HCT116 (cell line): ENCODE results near the gene HYAL2. TPM values are rescaled to one million over a fixed set of nuclear protein-coding genes. Genes with fewer than 3 reads are reported as not detected.
"Not testable (repeated sequence)": the region's sequence is repeated elsewhere in the genome, so short reads cannot be mapped to it uniquely, and the experiment has no call there.

Experiments used
- ATAC-seq: fragments of 200-7000 bp; cut with Tn5 transposase; 2 replicates; pipeline ENCODE4 v1.9.1; 2020; ENCODE audit warnings: mild to moderate bottlenecking, moderate library complexity
- BruUV-seq: library from RNA; stranded (reverse); fragments of 400-500 nt; replicated peaks from 2 replicates; lab custom pipeline; 2021; lab: Mats Ljungman, UMichigan
- CTCF ChIA-PET: fragments of 300-600 bp; sonication (Branson Sonifier 250); formaldehyde crosslinking; loops from one replicate; lab custom pipeline; 2021; ENCODE audit warnings: antibody characterized with exemption; lab: Charles Lee
- POLR2A ChIA-PET: fragments of 300-600, 350-600 bp; sonication (Branson Sonifier 250); formaldehyde crosslinking; loops from one replicate; lab custom pipeline; 2021; ENCODE audit warnings: antibody characterized with exemption; lab: Charles Lee
- RAD21 ChIA-PET, 2 experiments: fragments of 300-600 bp; sonication (Branson Sonifier 250); formaldehyde crosslinking; loops; one replicate each; lab custom pipeline; 2023; ENCODE audit warnings: low total read pairs in 2 of 2; ENCODE audit not compliant: uncharacterized antibody in 2 of 2, unreplicated experiment in 2 of 2, low non-redundant PET in 1 of 2; lab: Charles Lee
- DNase-seq: peaks from one replicate; pipeline ENCODE4 v3.0.0-alpha.2; 2010; ENCODE audit warnings: low read depth, low spot score
- H2AFZ ChIP-seq: fragments of 200-600 bp; shearing (Covaris generic), sonication (generic); 2 replicates; pipeline ENCODE4 v1.6.1; 2017; ENCODE audit warnings: low read depth, mixed run types, mixed read lengths, antibody characterized with exemption, low read length; ENCODE audit not compliant: poor library complexity, severe bottlenecking
- H3K27ac ChIP-seq: 2 replicates; pipeline ENCODE4 v1.5.1; 2012; ENCODE audit warnings: low read depth, low read length
- H3K27me3 ChIP-seq: fragments of 200-600 bp; sonication (generic); 2 replicates; pipeline ENCODE4 v1.6.1; 2016; ENCODE audit warnings: mixed run types, low read length, mixed read lengths; ENCODE audit not compliant: insufficient read depth
- H3K36me3 ChIP-seq, 2 experiments: fragments of 200-500 bp in 1 of 2; fragments of 200-600 bp in 1 of 2; sonication (Bioruptor generic) in 1 of 2; sonication (generic) in 1 of 2; 2 replicates each; pipeline versions ENCODE4 v1.5.1 to v1.6.1; 2014 to 2016; ENCODE audit warnings: low read length in 2 of 2, inconsistent platforms in 1 of 2, mixed read lengths in 1 of 2, mixed run types in 1 of 2; ENCODE audit not compliant: insufficient read depth in 2 of 2, control insufficient read depth in 1 of 2
- H3K4me1 ChIP-seq, 2 experiments: fragments of 200-600 bp in 1 of 2; sonication (generic) in 1 of 2; 2 replicates each; pipeline versions ENCODE4 v1.5.1 to v1.6.1; 2012 to 2017; ENCODE audit warnings: low read length in 2 of 2, inconsistent platforms in 1 of 2, mild to moderate bottlenecking in 1 of 2, mixed read lengths in 1 of 2, mixed run types in 1 of 2, moderate library complexity in 1 of 2; ENCODE audit not compliant: insufficient read depth in 2 of 2, control insufficient read depth in 1 of 2
- H3K4me2 ChIP-seq: fragments of 200-600 bp; sonication (generic); 2 replicates; pipeline ENCODE4 v1.6.1; 2017; ENCODE audit warnings: mixed run types, low read length, mixed read lengths
- H3K4me3 ChIP-seq, 2 experiments: fragments of 200-600 bp in 1 of 2; sonication (generic) in 1 of 2; replicated peaks in 1 of 2; 2 replicates each; pipeline ENCODE4 v1.5.1; 2011 to 2016; ENCODE audit warnings: low read length in 2 of 2, control low read depth in 1 of 2, low read depth in 1 of 2, mild to moderate bottlenecking in 1 of 2, mixed read lengths in 1 of 2, mixed run types in 1 of 2
- H3K79me2 ChIP-seq: fragments of 200-600 bp; sonication (generic); 2 replicates; pipeline ENCODE4 v1.6.1; 2017; ENCODE audit warnings: mild to moderate bottlenecking, mixed run types, low read length, moderate library complexity, mixed read lengths; ENCODE audit not compliant: insufficient read depth
- H3K9ac ChIP-seq: fragments of 200-600 bp; sonication (generic); 2 replicates; pipeline ENCODE4 v1.6.1; 2016; ENCODE audit warnings: low read length, mixed read lengths
- H3K9me2 ChIP-seq: fragments of 200-600 bp; sonication (generic), shearing (Covaris generic); 2 replicates; pipeline ENCODE4 v1.6.1; 2017; ENCODE audit warnings: mixed run types, mild to moderate bottlenecking, moderate library complexity; ENCODE audit not compliant: insufficient read depth
- H3K9me3 ChIP-seq, 2 experiments: fragments of 200-500 bp in 1 of 2; fragments of 200-600 bp in 1 of 2; sonication (Bioruptor generic) in 1 of 2; sonication (generic) in 1 of 2; 2 replicates each; pipeline ENCODE4 v1.6.1; 2014 to 2017; ENCODE audit warnings: low read length in 2 of 2, mixed read lengths in 2 of 2, inconsistent platforms in 1 of 2, low read depth in 1 of 2, mild to moderate bottlenecking in 1 of 2, mixed run types in 1 of 2, moderate library complexity in 1 of 2; ENCODE audit not compliant: control insufficient read depth in 1 of 2, insufficient read depth in 1 of 2
- H4K20me1 ChIP-seq: fragments of 200-600 bp; sonication (generic), shearing (Covaris generic); 2 replicates; pipeline ENCODE4 v1.6.1; 2017; ENCODE audit warnings: mixed run types, mild to moderate bottlenecking, moderate library complexity; ENCODE audit not compliant: insufficient read depth
- ATF3 ChIP-seq: IDR thresholded peaks from 2 replicates; pipeline ENCODE4 v1.6.1; 2012
- CTCF ChIP-seq, 3 experiments: fragments of 200-600 bp in 1 of 3; sonication (generic) in 1 of 3; IDR thresholded peaks in 2 of 3; conservative IDR thresholded peaks in 1 of 3; 2 replicates each; pipeline ENCODE4 v1.5.1; 2012 to 2017; ENCODE audit warnings: low read depth in 2 of 3, low read length in 2 of 3, antibody characterized with exemption in 1 of 3, borderline replicate concordance in 1 of 3, control low read depth in 1 of 3, mild to moderate bottlenecking in 1 of 3, mixed read lengths in 1 of 3, mixed run types in 1 of 3, moderate library complexity in 1 of 3; ENCODE audit not compliant: insufficient read depth in 1 of 3
- EZH2 ChIP-seq: fragments of 200-600 bp; sonication (generic); IDR thresholded peaks from 2 replicates; pipeline ENCODE4 v1.6.1; 2017; ENCODE audit warnings: antibody characterized with exemption, mixed run types
- POLR2A ChIP-seq: IDR thresholded peaks from 2 replicates; pipeline ENCODE4 v1.7.0; 2011; ENCODE audit warnings: borderline replicate concordance; ENCODE audit not compliant: insufficient read depth, insufficient read length; ENCODE audit errors: extremely low read depth
- SIN3A ChIP-seq: IDR thresholded peaks from 2 replicates; pipeline ENCODE4 v1.6.1; 2012; ENCODE audit warnings: low read depth
- ZBTB33 ChIP-seq: IDR thresholded peaks from 2 replicates; pipeline ENCODE4 v1.6.1; 2011; ENCODE audit warnings: mild to moderate bottlenecking, low read length, moderate library complexity; ENCODE audit not compliant: insufficient replicate concordance; ENCODE audit errors: extremely low read depth
- intact Hi-C: fragments of 100-400 bp; cut with micrococcal nuclease; formaldehyde crosslinking; loops from 2 replicates; pipeline ENCODE4 v1.10.0; 2022
- total RNA-seq: library from RNA; stranded (reverse); gene quantifications from one replicate; pipeline ENCODE4 v1.2.1, GENCODE V29; 2021; ENCODE audit not compliant: unreplicated experiment

HYAL2 gene
- total RNA-seq, 1 experiment from 2014 or later = 42.2 TPM

- ChIA-PET RAD21 (interaction anchor here (0.7 to 1.9 kb wide), 3 partner anchors 12 to 62 kb away, joined by 4 to 7 read pairs (median 7); no protein-coding TSS in a partner anchor), CTCF (interaction anchor here (0.7 to 3.4 kb wide), 4 partner anchors 13 to 78 kb away, joined by 4 to 27 read pairs (median 8); no protein-coding TSS in a partner anchor), POLR2A (interaction anchor here (0.6 kb wide), 1 partner anchor 11 kb away, joined by 3 read pairs; no protein-coding TSS in a partner anchor)
- H3K9me3 ChIP-seq, H3K36me3 ChIP-seq, H3K27ac ChIP-seq, H3K27me3 ChIP-seq, DNase-seq, H2AFZ ChIP-seq, ATAC-seq, H4K20me1 ChIP-seq, BruUV-seq, H3K9me2 ChIP-seq, H3K4me3 ChIP-seq, H3K79me2 ChIP-seq, H3K9ac ChIP-seq: not testable (repeated sequence)
- H3K4me1 ChIP-seq = peaks cover 57 to 68% of the 10 kb centered on the region in 2 experiments
- intact Hi-C loops = loop anchor here (5.0 kb wide), 1 partner anchor 150 kb away; no protein-coding TSS in a partner anchor
- peak overlapping the region; percentile 96 for H3K4me2 ChIP-seq
These were observed 50.0 kb downstream of the HYAL2 start for GRCh38 chr3:50272538-50272910.

- ChIA-PET CTCF (interaction anchor here (1.1 to 3.4 kb wide), 5 partner anchors 11 to 77 kb away, joined by 3 to 27 read pairs (median 9); no protein-coding TSS in a partner anchor), POLR2A (interaction anchor here (1.0 to 1.5 kb wide), 2 partner anchors 21 to 36 kb away, joined by 3 to 4 read pairs; partner anchors contain the start of genes GNAI2 and IFRD2), RAD21 (interaction anchor here (1.1 to 1.9 kb wide), 2 partner anchors 11 kb away, joined by 4 to 7 read pairs; no protein-coding TSS in a partner anchor)
- no peaks in the 10 kb centered on the region for H3K9me3 ChIP-seq
- no peak overlapping the region; the same call in 1 of the 2 replicates for H3K27ac ChIP-seq
- no peak for TF ChIP-seq CTCF (IDR thresholded peaks at IDR 0.05 in 2 of 3, conservative IDR thresholded peaks at IDR 0.05 in 1 of 3; ENCODE audit: borderline replicate concordance in 1 of 3, insufficient read depth in 1 of 3, low read depth in 2 of 3, low read length in 2 of 3)
- no peak for TF ChIP-seq POLR2A
- TF ChIP-seq ZBTB33 = no peak
- TF ChIP-seq EZH2 = no peak
- TF ChIP-seq ATF3 = no peak
- no peak for TF ChIP-seq SIN3A
- H2AFZ ChIP-seq = no peak overlapping the region
- BruUV-seq = no TSS peak
- intact Hi-C loops = loop anchor here (5.0 kb wide), 1 partner anchor 149 kb away; no protein-coding TSS in a partner anchor
- H3K4me3 ChIP-seq = no peak overlapping the region
- H3K79me2 ChIP-seq = no peaks in the 10 kb centered on the region
- no peaks in the 10 kb centered on the region for H3K27me3 ChIP-seq
- H3K9ac ChIP-seq = no peak overlapping the region
- DNase-seq (no peak), ATAC-seq (no peak)
- H3K4me1 ChIP-seq = peaks cover 65 to 79% of the 10 kb centered on the region in 2 experiments
- peak overlapping the region; percentile 12; the same call in 1 of the 2 replicates for H3K4me2 ChIP-seq
- H4K20me1 ChIP-seq = no peaks in the 10 kb centered on the region
- no peaks in the 10 kb centered on the region for H3K9me2 ChIP-seq
- H3K36me3 ChIP-seq = no peaks in the 10 kb centered on the region
These were observed 51.1 kb downstream of the HYAL2 start for GRCh38 chr3:50271314-50271936.
